IMR-90 (cell line): ENCODE measurements around the gene ATOSB. TPM values are rescaled to one million over a fixed set of nuclear protein-coding genes. Genes with fewer than 3 reads are reported as not detected.

ENCODE experiments used
- ATAC-seq: fragments of 200-7000 bp; cut with Tn5 transposase; 2 replicates; pipeline ENCODE4 v1.9.1; 2020; ENCODE audit warnings: low read depth, mild to moderate bottlenecking, moderate library complexity
- BruUV-seq: library from RNA; stranded (reverse); fragments of 400-500 nt; replicated peaks from 2 replicates; lab custom pipeline; 2021; lab: Mats Ljungman, UMichigan
- CTCF ChIA-PET: fragments of 300-600 bp; formaldehyde crosslinking; extraction: SDS; loops from one replicate; lab custom pipeline; 2021; ENCODE audit warnings: antibody characterized with exemption; lab: Yijun Ruan, JAX
- POLR2A ChIA-PET: fragments of 300-600 bp; sonication (Branson Sonifier 250); formaldehyde crosslinking; loops from one replicate; lab custom pipeline; 2022; ENCODE audit warnings: antibody characterized with exemption; ENCODE audit not compliant: unreplicated experiment; lab: Charles Lee
- DNase-seq: peaks from one replicate; pipeline ENCODE4 v3.0.0; 2013
- H2AFZ ChIP-seq: replicated peaks from 2 replicates; pipeline ENCODE3; 2013; ENCODE audit warnings: low read length, mild to moderate bottlenecking; ENCODE audit not compliant: poor library complexity
- H2AK5ac ChIP-seq: 2 replicates; pipeline ENCODE4 v1.6.1; 2013; ENCODE audit warnings: low read depth, low read length, inconsistent platforms
- H2AK9ac ChIP-seq: replicated peaks from 2 replicates; pipeline ENCODE3; 2013; ENCODE audit warnings: mild to moderate bottlenecking, low read depth, low read length, moderate library complexity; ENCODE audit not compliant: poor library complexity
- H2BK120ac ChIP-seq: 2 replicates; pipeline ENCODE4 v1.6.1; 2013; ENCODE audit warnings: low read depth, low read length, inconsistent platforms
- H2BK15ac ChIP-seq: 3 replicates; pipeline ENCODE4 v1.6.1; 2013; ENCODE audit warnings: low read depth, low read length, inconsistent platforms
- H2BK20ac ChIP-seq: 2 replicates; pipeline ENCODE4 v1.6.1; 2013; ENCODE audit warnings: low read depth, mild to moderate bottlenecking, inconsistent platforms, low read length, moderate library complexity
- H2BK5ac ChIP-seq: 2 replicates; pipeline ENCODE4 v1.6.1; 2013; ENCODE audit warnings: mild to moderate bottlenecking, low read depth, low read length, inconsistent platforms; ENCODE audit not compliant: poor library complexity, severe bottlenecking
- H3K14ac ChIP-seq: replicated peaks from 2 replicates; pipeline ENCODE4 v1.6.1; 2013; ENCODE audit warnings: low read depth, low read length, inconsistent platforms
- H3K18ac ChIP-seq: 2 replicates; pipeline ENCODE4 v1.6.1; 2013; ENCODE audit warnings: low read depth, low read length, control low read depth
- H3K23ac ChIP-seq: 2 replicates; pipeline ENCODE4 v1.6.1; 2013; ENCODE audit warnings: low read depth, low read length, inconsistent platforms
- H3K27ac ChIP-seq: 2 replicates; pipeline ENCODE4 v1.5.1; 2013; ENCODE audit warnings: mild to moderate bottlenecking, control low read depth, low read length; ENCODE audit not compliant: insufficient read depth
- H3K27me3 ChIP-seq: 2 replicates; pipeline ENCODE4 v1.6.1; 2013; ENCODE audit warnings: low read length; ENCODE audit not compliant: control insufficient read depth, insufficient read depth
- H3K36me3 ChIP-seq: 2 replicates; pipeline ENCODE4 v1.6.1; 2013; ENCODE audit warnings: low read length, mixed read lengths; ENCODE audit not compliant: control insufficient read depth, insufficient read depth
- H3K4ac ChIP-seq: 2 replicates; pipeline ENCODE4 v1.6.1; 2013; ENCODE audit warnings: low read depth, low read length, inconsistent platforms
- H3K4me1 ChIP-seq: 2 replicates; pipeline ENCODE4 v1.6.1; 2013; ENCODE audit warnings: low read length, mixed read lengths; ENCODE audit not compliant: control insufficient read depth, insufficient read depth
- H3K4me2 ChIP-seq: 2 replicates; pipeline ENCODE4 v1.6.1; 2013; ENCODE audit warnings: low read depth, mild to moderate bottlenecking, control low read depth, low read length, moderate library complexity
- H3K4me3 ChIP-seq: 2 replicates; pipeline ENCODE4 v1.5.1; 2013; ENCODE audit warnings: low read depth, mild to moderate bottlenecking, control low read depth, low read length, moderate library complexity; ENCODE audit not compliant: insufficient read depth
- H3K56ac ChIP-seq: 2 replicates; pipeline ENCODE4 v1.6.1; 2013; ENCODE audit warnings: low read length, inconsistent platforms; ENCODE audit not compliant: insufficient read depth; ENCODE audit errors: extremely low read depth
- H3K79me1 ChIP-seq, 2 experiments: 2 replicates each; pipeline ENCODE4 v1.6.1; 2013; ENCODE audit warnings: low read length in 2 of 2, inconsistent platforms in 1 of 2, low read depth in 1 of 2
- H3K9ac ChIP-seq: 2 replicates; pipeline ENCODE4 v1.6.1; 2013; ENCODE audit warnings: low read depth, low read length, control low read depth
- H3K9me1 ChIP-seq: 2 replicates; pipeline ENCODE4 v1.6.1; 2013; ENCODE audit warnings: low read length, inconsistent platforms; ENCODE audit not compliant: insufficient read depth
- H3K9me3 ChIP-seq: 2 replicates; pipeline ENCODE4 v1.6.1; 2013; ENCODE audit warnings: low read length; ENCODE audit not compliant: control insufficient read depth, insufficient read depth
- H4K20me1 ChIP-seq: 2 replicates; pipeline ENCODE4 v1.6.1; 2013; ENCODE audit warnings: low read length, inconsistent platforms; ENCODE audit not compliant: insufficient read depth
- H4K5ac ChIP-seq: 2 replicates; pipeline ENCODE4 v1.6.1; 2013; ENCODE audit warnings: mild to moderate bottlenecking, low read depth, low read length, control low read depth
- H4K8ac ChIP-seq, 2 experiments: 2 replicates each; pipeline ENCODE4 v1.6.1; 2013; ENCODE audit warnings: low read depth in 2 of 2, low read length in 2 of 2, control low read depth in 1 of 2, inconsistent platforms in 1 of 2
- H4K91ac ChIP-seq: 2 replicates; pipeline ENCODE4 v1.6.1; 2013; ENCODE audit warnings: low read depth, low read length, inconsistent platforms; ENCODE audit not compliant: insufficient read depth
- BHLHE40 ChIP-seq: fragments of 150-350 bp; IDR thresholded peaks from 2 replicates; pipeline ENCODE4 v1.6.1; 2016; ENCODE audit warnings: mild to moderate bottlenecking, low read depth, low read length
- CEBPB ChIP-seq: IDR thresholded peaks from 2 replicates; pipeline ENCODE4 v1.6.1; 2012; ENCODE audit warnings: low read depth, low read length, improper control_type of control experiment
- CHD1 ChIP-seq: IDR thresholded peaks from 2 replicates; pipeline ENCODE4 v1.6.1; 2012; ENCODE audit warnings: low read depth, low read length, improper control_type of control experiment
- CTCF ChIP-seq: conservative IDR thresholded peaks from 2 replicates; pipeline ENCODE4 v1.5.1; 2012; ENCODE audit warnings: mild to moderate bottlenecking, low read depth, low read length, improper control_type of control experiment
- ELK1 ChIP-seq: fragments of 150-350 bp; IDR thresholded peaks from 2 replicates; pipeline ENCODE4 v1.6.1; 2016; ENCODE audit warnings: low read depth, mild to moderate bottlenecking, low read length, moderate library complexity, borderline replicate concordance
- MAFK ChIP-seq: IDR thresholded peaks from 2 replicates; pipeline ENCODE4 v1.6.1; 2012; ENCODE audit warnings: low read depth, low read length, improper control_type of control experiment
- MAZ ChIP-seq: IDR thresholded peaks from 2 replicates; pipeline ENCODE4 v1.6.1; 2012; ENCODE audit warnings: low read depth, mild to moderate bottlenecking, low read length, improper control_type of control experiment, moderate library complexity, borderline replicate concordance
- MXI1 ChIP-seq: IDR thresholded peaks from 2 replicates; pipeline ENCODE4 v1.6.1; 2012; ENCODE audit warnings: low read depth, mild to moderate bottlenecking, low read length, moderate library complexity, borderline replicate concordance
- NFE2L2 ChIP-seq: fragments of 150-350 bp; IDR thresholded peaks from 2 replicates; pipeline ENCODE4 v1.6.1; 2016; ENCODE audit warnings: low read depth, mild to moderate bottlenecking, low read length
- POLR2A ChIP-seq: IDR thresholded peaks from 2 replicates; pipeline ENCODE4 v1.6.1; 2012; ENCODE audit warnings: mild to moderate bottlenecking, low read depth, low read length
- RAD21 ChIP-seq: IDR thresholded peaks from 2 replicates; pipeline ENCODE4 v1.6.1; 2012; ENCODE audit warnings: low read length, improper control_type of control experiment
- RCOR1 ChIP-seq: IDR thresholded peaks from 2 replicates; pipeline ENCODE4 v1.6.1; 2012; ENCODE audit warnings: mild to moderate bottlenecking, low read length, improper control_type of control experiment; ENCODE audit not compliant: insufficient replicate concordance
- SMC3 ChIP-seq: fragments of 150-350 bp; IDR thresholded peaks from 2 replicates; pipeline ENCODE4 v1.6.1; 2016; ENCODE audit warnings: low read depth, mild to moderate bottlenecking, antibody characterized with exemption, low read length, moderate library complexity
- WGBS, 2 experiments: methylation state at CpG; one replicate each; pipeline versions ENCODE4 v1.1.5 to v1.1.7; 2013; ENCODE audit warnings: missing lambda C conversion rate in 2 of 2; ENCODE audit not compliant: insufficient read length in 1 of 2; ENCODE audit errors: extremely low coverage in 2 of 2; 5-methylcytosine and 5-hydroxymethylcytosine counted together
- dilution Hi-C: fragments of 300-500 bp; cut with HindIII; formaldehyde crosslinking; loops from one replicate; pipeline ENCODE4 v1.14.3; 2018; ENCODE audit warnings: low sequenced_read_pairs; ENCODE audit not compliant: unreplicated experiment
- in situ Hi-C: fragments of 300-500 bp; cut with MboI; formaldehyde crosslinking; loops from 3 replicates; pipeline ENCODE4 v1.14.3; 2019; ENCODE audit warnings: low sequenced_read_pairs, inconsistent platforms, mixed read lengths
- intact Hi-C: fragments of 100-400 bp; cut with micrococcal nuclease; formaldehyde crosslinking; loops from 2 replicates; pipeline ENCODE4 v1.10.0; 2022
- polyA plus RNA-seq, 3 experiments: library from polyadenylated mRNA; depleted of rRNA; stranded (reverse); fragments of >200 nt; gene quantifications; 2 replicates each; pipeline ENCODE4 v1.2.3, GENCODE V29; 2012; ENCODE audit warnings: low replicate concordance in 1 of 3
- total RNA-seq: library from RNA; depleted of rRNA; stranded (reverse); fragments of >200 nt; gene quantifications from 2 replicates; pipeline ENCODE4 v1.2.3, GENCODE V29; 2012

ATOSB gene
- total and polyA plus RNA-seq, 2 of the 4 experiments (the other 2 are of a cell fraction): 12.0 to 40.2 TPM

- BruUV-seq: no TSS peak
- Histone ChIP-seq H3K9ac (no peak overlapping the region), H4K8ac (no peak overlapping the region), H4K5ac (no peak overlapping the region), H3K4me3 (no peak overlapping the region), H2BK5ac (no peak overlapping the region), H3K27ac (no peak overlapping the region), H4K20me1 (peaks cover 27% of the 10 kb centered on the region), H2BK20ac (no peak overlapping the region), H2AFZ (no peak overlapping the region), H3K9me3 (no peaks in the 10 kb centered on the region), H3K4ac (no peak overlapping the region), H2BK15ac (no peak overlapping the region), H3K79me1 (peaks cover 14 to 63% of the 10 kb centered on the region in 2 experiments; a peak in 3 of 4 replicates), H2AK5ac (no peak overlapping the region), H2AK9ac (no peak overlapping the region), H3K4me2 (no peak overlapping the region), H3K56ac (no peak overlapping the region), H3K23ac (no peak overlapping the region), H3K9me1 (peaks cover 23% of the 10 kb centered on the region), H3K27me3 (no peaks in the 10 kb centered on the region), H3K18ac (no peak overlapping the region), H3K36me3 (no peaks in the 10 kb centered on the region; the same call in 1 of the 2 replicates), H4K91ac (no peak overlapping the region), H3K4me1 (peaks cover 15% of the 10 kb centered on the region), H3K14ac (no peak overlapping the region), H2BK120ac (no peak overlapping the region)
- in situ Hi-C loops: no loop called here
- ChIA-PET CTCF (no interaction called here), POLR2A (no interaction called here)
- intact Hi-C loops: loop anchor here (10.0 kb wide), 1 partner anchor 310 kb away; no protein-coding TSS in a partner anchor
- DNase-seq (no peak), ATAC-seq (no peak)
- dilution Hi-C loops: no loop called here
- TF ChIP-seq POLR2A (no peak), RCOR1 (no peak), RAD21 (no peak), CTCF (no peak), ELK1 (no peak), MXI1 (no peak), MAFK (no peak), NFE2L2 (no peak), CHD1 (no peak), CEBPB (no peak), BHLHE40 (no peak), MAZ (no peak), SMC3 (no peak)
- no CpG with 5 or more reads among the region's 8 CpGs for WGBS, 2 experiments
Observed at GRCh38 chr9:35074791-35075190, 40.9 kb downstream of the ATOSB start.
